PC-9 (cell line): ENCODE results near the gene EIF2S1. TPM values are rescaled to one million over a fixed set of nuclear protein-coding genes. Genes with fewer than 3 reads are reported as not detected.

Source experiments
- BruUV-seq: library from RNA; stranded (reverse); fragments of 400-500 nt; replicated peaks from 2 replicates; lab custom pipeline; 2021; lab: Mats Ljungman, UMichigan
- CTCF ChIA-PET: fragments of 300-600 bp; sonication (Branson Sonifier 250); formaldehyde crosslinking; loops from one replicate; lab custom pipeline; 2022; ENCODE audit warnings: antibody characterized with exemption; lab: Charles Lee
- POLR2A ChIA-PET: fragments of 300-600 bp; sonication (Branson Sonifier 250); formaldehyde crosslinking; loops from one replicate; lab custom pipeline; 2022; ENCODE audit warnings: antibody characterized with exemption; ENCODE audit not compliant: unreplicated experiment; lab: Charles Lee
- DNase-seq, 2 experiments: peaks; one replicate each; pipeline versions ENCODE4 v3.0.0 to v3.0.0-alpha.2; 2015 to 2022; ENCODE audit warnings: mixed read lengths in 1 of 2
- H2AFZ ChIP-seq: fragments of 200-600 bp; sonication (generic); 2 replicates; pipeline ENCODE4 v1.8.1; 2017; ENCODE audit warnings: antibody characterized with exemption
- H3F3A ChIP-seq: fragments of 200-600 bp; sonication (generic); 2 replicates; pipeline ENCODE4 v1.8.1; 2017; ENCODE audit warnings: antibody characterized with exemption, mild to moderate bottlenecking, low read depth; ENCODE audit not compliant: insufficient read depth
- H3K27ac ChIP-seq: fragments of 200-600 bp; sonication (generic); 2 replicates; pipeline ENCODE4 v1.6.1; 2016; ENCODE audit warnings: mixed run types
- H3K27me3 ChIP-seq: fragments of 200-600 bp; sonication (generic); 2 replicates; pipeline ENCODE4 v1.6.1; 2016; ENCODE audit warnings: low read depth, mixed run types; ENCODE audit not compliant: insufficient read depth
- H3K36me3 ChIP-seq: fragments of 200-600 bp; sonication (generic); 2 replicates; pipeline ENCODE4 v1.6.1; 2016; ENCODE audit warnings: low read depth, mixed run types
- H3K4me1 ChIP-seq: fragments of 200-600 bp; sonication (generic); replicated peaks from 2 replicates; pipeline ENCODE4 v1.6.1; 2016; ENCODE audit warnings: mixed run types; ENCODE audit not compliant: insufficient read depth
- H3K4me2 ChIP-seq: fragments of 200-600 bp; sonication (generic); 2 replicates; pipeline ENCODE4 v1.6.1; 2017; ENCODE audit warnings: mixed run types
- H3K4me3 ChIP-seq: fragments of 200-600 bp; sonication (generic); 2 replicates; pipeline ENCODE4 v1.6.1; 2016; ENCODE audit warnings: mixed run types
- H3K79me2 ChIP-seq: fragments of 200-600 bp; sonication (generic); 2 replicates; pipeline ENCODE4 v1.6.1; 2017; ENCODE audit warnings: low read depth, mixed run types
- H3K9me2 ChIP-seq: fragments of 200-600 bp; sonication (generic); 2 replicates; pipeline ENCODE4 v1.8.1; 2017; ENCODE audit warnings: mild to moderate bottlenecking; ENCODE audit not compliant: insufficient read depth
- H3K9me3 ChIP-seq: fragments of 200-600 bp; sonication (generic); 2 replicates; pipeline ENCODE4 v1.8.1; 2016; ENCODE audit warnings: low read depth; ENCODE audit not compliant: insufficient read depth
- H4K20me1 ChIP-seq: fragments of 200-600 bp; sonication (generic); 2 replicates; pipeline ENCODE4 v1.8.1; 2017; ENCODE audit not compliant: insufficient read depth
- CTCF ChIP-seq: fragments of 200-600 bp; sonication (generic); conservative IDR thresholded peaks from 2 replicates; pipeline ENCODE4 v1.6.1; 2017; ENCODE audit warnings: mixed run types, antibody characterized with exemption, mild to moderate bottlenecking, moderate library complexity
- EZH2 ChIP-seq: fragments of 200-600 bp; sonication (generic); IDR thresholded peaks from 2 replicates; pipeline ENCODE4 v1.8.0; 2017; ENCODE audit warnings: antibody characterized with exemption, low read depth
- intact Hi-C: fragments of 100-400 bp; cut with micrococcal nuclease; formaldehyde crosslinking; loops from one replicate; pipeline ENCODE4 v1.10.0; 2022; ENCODE audit not compliant: unreplicated experiment
- total RNA-seq: library from RNA; stranded (reverse); gene quantifications from 2 replicates; pipeline ENCODE4 v1.2.3, GENCODE V29; 2021

EIF2S1 gene
- total RNA-seq, 1 experiment from 2014 or later = 146 TPM

GRCh38 chr14:67391268-67391667 lies 31.1 kb downstream of the EIF2S1 start:
- TF ChIP-seq EZH2 (no peak), CTCF (no peak)
- Histone ChIP-seq H3K4me2 (no peak overlapping the region), H3K79me2 (no peaks in the 10 kb centered on the region), H3K4me3 (no peak overlapping the region), H3K4me1 (no peaks in the 10 kb centered on the region), H3K36me3 (peaks cover 12% of the 10 kb centered on the region; the same call in 1 of the 2 replicates), H2AFZ (no peak overlapping the region), H4K20me1 (no peaks in the 10 kb centered on the region), H3K9me3 (no peaks in the 10 kb centered on the region), H3F3A (peaks cover 22% of the 10 kb centered on the region), H3K27ac (no peak overlapping the region), H3K27me3 (no peaks in the 10 kb centered on the region), H3K9me2 (no peaks in the 10 kb centered on the region)
- CTCF ChIA-PET = no interaction called here
- POLR2A ChIA-PET = no interaction called here
- intact Hi-C loops = no loop called here
- DNase-seq = no peak
- no TSS peak for BruUV-seq

- Histone ChIP-seq H4K20me1 (no peaks in the 10 kb centered on the region), H3K9me3 (no peaks in the 10 kb centered on the region), H3K4me1 (no peaks in the 10 kb centered on the region), H2AFZ (no peak overlapping the region), H3K79me2 (no peaks in the 10 kb centered on the region), H3K4me3 (no peak overlapping the region), H3K4me2 (no peak overlapping the region), H3K27ac (no peak overlapping the region), H3F3A (peaks cover 18% of the 10 kb centered on the region; the same call in 1 of the 2 replicates), H3K36me3 (0 out of 2 replicates have a peak, but pooled peaks cover 8% of the 10 kb centered on the region), H3K27me3 (no peaks in the 10 kb centered on the region), H3K9me2 (no peaks in the 10 kb centered on the region)
- TF ChIP-seq CTCF (no peak), EZH2 (no peak)
- intact Hi-C loops = no loop called here
- BruUV-seq = no TSS peak
- DNase-seq = no peak
- ChIA-PET CTCF (no interaction called here), POLR2A (no interaction called here)
Observed at GRCh38 chr14:67392123-67392522, 32.0 kb downstream of the EIF2S1 start.

GRCh38 chr14:67392800-67393199 lies 32.7 kb downstream of the EIF2S1 start:
- H3K79me2 ChIP-seq = no peaks in the 10 kb centered on the region
- H3K4me3 ChIP-seq = no peak overlapping the region
- no peaks in the 10 kb centered on the region for H3K9me2 ChIP-seq
- no peaks in the 10 kb centered on the region for H3K9me3 ChIP-seq
- BruUV-seq = no TSS peak
- 0 out of 2 replicates have a peak, but pooled peaks cover 8% of the 10 kb centered on the region for H3K36me3 ChIP-seq
- intact Hi-C loops = no loop called here
- H3K27me3 ChIP-seq = no peaks in the 10 kb centered on the region
- ChIA-PET POLR2A (no interaction called here), CTCF (no interaction called here)
- no peaks in the 10 kb centered on the region for H4K20me1 ChIP-seq
- H3K27ac ChIP-seq = no peak overlapping the region
- H3K4me1 ChIP-seq = no peaks in the 10 kb centered on the region
- no peak overlapping the region for H3K4me2 ChIP-seq
- H2AFZ ChIP-seq = no peak overlapping the region
- TF ChIP-seq EZH2 (no peak), CTCF (no peak)
- H3F3A ChIP-seq = peaks cover 11% of the 10 kb centered on the region; the same call in 1 of the 2 replicates
- DNase-seq = no peak
